Mesendoderm (in vitro differentiated cells): Measurements from ENCODE around the gene PGA4.
A peak's percentile ranks its signal among the peaks of the same experiment; 100 is the strongest.
"Not testable (repeated sequence)": the region's sequence is repeated elsewhere in the genome, so short reads cannot be mapped to it uniquely, and the experiment has no call there.

Experiments
- DNase-seq: peaks from one replicate; pipeline ENCODE4 v3.0.0; 2013
- H2AK5ac ChIP-seq: 2 replicates; pipeline ENCODE4 v1.6.1; 2013; ENCODE audit warnings: low read length, inconsistent platforms
- H2BK120ac ChIP-seq: 2 replicates; pipeline ENCODE4 v1.6.1; 2013; ENCODE audit warnings: low read depth, mild to moderate bottlenecking, low read length, moderate library complexity, mixed read lengths
- H2BK15ac ChIP-seq: replicated peaks from 2 replicates; pipeline ENCODE4 v1.6.1; 2013; ENCODE audit warnings: low read depth, mild to moderate bottlenecking, moderate library complexity
- H2BK5ac ChIP-seq: 2 replicates; pipeline ENCODE4 v1.6.1; 2013; ENCODE audit warnings: low read length, inconsistent platforms
- H3K18ac ChIP-seq: 2 replicates; pipeline ENCODE4 v1.6.1; 2013; ENCODE audit warnings: mild to moderate bottlenecking, low read length, mixed read lengths
- H3K23ac ChIP-seq: one replicate; pipeline ENCODE4 v1.6.1; 2013; ENCODE audit warnings: low read length
- H3K27ac ChIP-seq: 2 replicates; pipeline ENCODE4 v1.5.1; 2013; ENCODE audit warnings: low read depth, mild to moderate bottlenecking, inconsistent platforms, low read length, moderate library complexity
- H3K27me3 ChIP-seq: 2 replicates; pipeline ENCODE4 v1.6.1; 2013; ENCODE audit warnings: low read length, control low read depth, mild to moderate bottlenecking, inconsistent platforms; ENCODE audit not compliant: insufficient read depth, poor library complexity
- H3K36me3 ChIP-seq: 2 replicates; pipeline ENCODE4 v1.6.1; 2013; ENCODE audit warnings: low read length, inconsistent platforms; ENCODE audit not compliant: control insufficient read depth, insufficient read depth
- H3K4ac ChIP-seq: one replicate; pipeline ENCODE4 v1.6.1; 2013; ENCODE audit warnings: low read depth, mild to moderate bottlenecking, low read length, moderate library complexity
- H3K4me1 ChIP-seq: 2 replicates; pipeline ENCODE4 v1.6.1; 2013; ENCODE audit warnings: low read depth, low read length, inconsistent platforms; ENCODE audit not compliant: control insufficient read depth
- H3K4me2 ChIP-seq: 2 replicates; pipeline ENCODE4 v1.6.1; 2013; ENCODE audit warnings: low read length
- H3K4me3 ChIP-seq: 2 replicates; pipeline ENCODE4 v1.5.1; 2013; ENCODE audit warnings: mild to moderate bottlenecking, low read length
- H3K56ac ChIP-seq: one replicate; pipeline ENCODE4 v1.6.1; 2013; ENCODE audit warnings: low read length
- H3K79me1 ChIP-seq: 2 replicates; pipeline ENCODE4 v1.6.1; 2013; ENCODE audit warnings: low read length, inconsistent platforms
- H3K79me2 ChIP-seq: 2 replicates; pipeline ENCODE4 v1.6.1; 2013; ENCODE audit warnings: mild to moderate bottlenecking, low read length; ENCODE audit not compliant: control insufficient read depth, insufficient read depth
- H3K9ac ChIP-seq: 2 replicates; pipeline ENCODE4 v1.6.1; 2013; ENCODE audit warnings: low read length, inconsistent platforms
- H4K5ac ChIP-seq: one replicate; pipeline ENCODE4 v1.6.1; 2013; ENCODE audit warnings: low read length
- H4K8ac ChIP-seq: one replicate; pipeline ENCODE4 v1.6.1; 2013; ENCODE audit warnings: low read depth, mild to moderate bottlenecking, control low read depth, low read length, moderate library complexity
- WGBS: extraction: QIAGEN DNeasy Blood & Tissue Kit; methylation state at CpG from one replicate; pipeline ENCODE4 v1.1.7; 2013; ENCODE audit warnings: low lambda C conversion rate, missing lambda C conversion rate; ENCODE audit not compliant: insufficient coverage; ENCODE audit errors: extremely low coverage; 5-methylcytosine and 5-hydroxymethylcytosine counted together

PGA4 gene

DNA sequence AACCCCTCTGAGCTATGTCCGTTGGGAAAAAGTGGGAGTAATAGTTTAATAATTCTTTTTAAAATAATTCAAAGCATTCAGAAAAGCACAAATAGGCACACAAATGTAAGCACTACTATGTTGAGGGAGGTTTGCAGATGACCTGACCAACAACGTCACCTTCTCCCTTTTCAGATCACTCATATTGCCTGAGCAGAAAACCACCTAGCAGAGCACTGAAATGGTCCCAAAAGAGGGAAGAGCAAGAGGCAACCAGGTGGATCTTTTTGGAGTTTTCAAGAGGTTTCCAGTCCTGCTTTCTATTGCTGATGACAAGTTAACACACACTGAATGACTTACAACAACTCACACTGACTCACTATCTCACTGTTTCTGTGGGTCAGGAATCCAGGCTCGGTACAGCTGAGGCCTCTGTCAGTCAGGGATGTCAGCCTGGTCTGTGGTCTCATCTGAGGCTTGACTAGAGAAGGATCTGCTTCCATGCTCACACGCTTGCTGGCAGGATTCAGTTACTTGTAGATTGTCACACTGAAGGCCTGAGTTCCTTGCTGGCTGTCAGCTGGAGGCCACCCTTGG, 23.1 kb upstream of the PGA4 start:
- Histone ChIP-seq H3K79me1 (no peaks in the 10 kb centered on the region), H2BK15ac (no peak overlapping the region), H2BK120ac (no peak overlapping the region), H3K27me3 (no peaks in the 10 kb centered on the region), H3K4me2 (no peak overlapping the region), H3K27ac (no peak overlapping the region), H3K36me3 (no peaks in the 10 kb centered on the region), H4K5ac (no peak overlapping the region), H3K9ac (no peak overlapping the region), H4K8ac (no peak overlapping the region), H3K56ac (no peak overlapping the region), H3K4me1 (no peaks in the 10 kb centered on the region), H3K18ac (no peak overlapping the region), H3K4me3 (no peak overlapping the region), H3K23ac (no peak overlapping the region), H2BK5ac (no peak overlapping the region), H2AK5ac (no peak overlapping the region), H3K4ac (no peak overlapping the region), H3K79me2 (no peaks in the 10 kb centered on the region)
- WGBS, result no CpG with 5 or more reads among the region's 4 CpGs
- no peak for DNase-seq

DNA sequence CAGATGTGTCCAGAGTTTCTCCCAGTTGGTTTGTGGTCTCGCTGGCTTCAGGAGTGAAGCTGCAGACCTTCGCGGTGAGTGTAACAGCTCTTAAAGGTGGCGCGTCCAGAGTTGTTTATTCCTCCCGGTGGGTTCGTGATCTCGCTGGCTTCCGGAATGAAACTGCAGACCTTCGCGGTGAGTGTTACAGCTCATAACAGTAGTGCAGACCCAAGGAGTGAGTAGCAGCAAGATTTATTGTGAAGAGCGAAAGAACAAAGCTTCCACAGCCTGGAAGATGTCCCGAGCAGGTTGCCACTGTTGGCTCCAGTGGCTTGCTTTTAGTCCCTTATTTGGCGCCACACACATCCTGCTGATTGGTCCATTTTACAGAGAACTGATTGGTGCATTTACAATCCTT, 20.7 kb upstream of the PGA4 start:
- H3K27ac ChIP-seq, result no peak overlapping the region
- H3K79me2 ChIP-seq, result no peaks in the 10 kb centered on the region
- no peak overlapping the region for H3K4ac ChIP-seq
- no peak overlapping the region for H2BK120ac ChIP-seq
- H3K18ac ChIP-seq, result no peak overlapping the region
- no peak overlapping the region for H3K4me3 ChIP-seq
- H2BK15ac ChIP-seq, result no peak overlapping the region
- H3K4me1 ChIP-seq, result no peaks in the 10 kb centered on the region
- H3K56ac ChIP-seq, result no peak overlapping the region
- no peak overlapping the region for H2AK5ac ChIP-seq
- H2BK5ac ChIP-seq, result no peak overlapping the region
- no peak overlapping the region for H3K9ac ChIP-seq
- no peaks in the 10 kb centered on the region for H3K79me1 ChIP-seq
- no peak overlapping the region for H3K4me2 ChIP-seq
- no peaks in the 10 kb centered on the region for H3K36me3 ChIP-seq
- DNase-seq, result no peak
- WGBS, result no CpG with 5 or more reads among the region's 14 CpGs
- H4K8ac ChIP-seq, result no peak overlapping the region
- no peak overlapping the region for H4K5ac ChIP-seq
- no peaks in the 10 kb centered on the region for H3K27me3 ChIP-seq
- no peak overlapping the region for H3K23ac ChIP-seq

DNA sequence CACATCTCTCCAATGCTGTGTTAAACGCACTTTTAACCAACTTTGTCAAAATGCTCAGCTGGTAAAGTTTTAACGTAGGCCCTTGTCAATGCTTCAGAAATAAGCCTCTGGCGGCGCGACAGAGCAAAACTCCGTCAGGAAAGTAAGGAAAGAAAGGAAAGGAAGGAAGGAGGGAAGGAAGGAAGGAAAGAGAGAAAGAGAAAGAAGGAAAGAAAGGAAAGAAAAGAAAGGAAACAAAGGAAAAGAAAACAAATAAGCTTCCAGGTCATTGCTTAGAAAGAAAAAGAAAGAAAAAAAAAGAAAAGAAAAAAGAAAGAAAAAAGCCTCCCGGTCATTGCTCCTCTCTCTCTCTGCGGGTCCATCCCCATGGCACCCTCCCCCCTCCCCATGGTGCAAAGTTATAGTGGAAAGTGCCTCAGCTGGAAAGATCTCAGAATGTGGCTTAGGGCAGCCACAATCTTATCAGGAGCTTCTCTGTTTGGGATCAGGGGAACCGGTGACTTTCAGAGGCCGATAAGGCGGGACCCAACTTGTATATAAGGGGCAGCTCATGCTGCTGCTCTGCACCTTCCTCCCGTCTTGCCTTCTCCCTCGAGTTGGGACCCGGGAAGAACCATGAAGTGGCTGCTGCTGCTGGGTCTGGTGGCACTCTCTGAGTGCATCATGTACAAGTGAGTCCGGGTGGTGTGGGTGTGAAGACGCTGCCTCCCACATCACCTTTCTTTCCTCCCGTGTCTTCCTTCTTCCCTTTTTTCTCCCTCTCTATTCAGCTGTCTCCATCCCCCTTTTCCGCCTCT, 19.0 kb upstream of the PGA4 start, which contains the start of gene PGA3:
PGA3 (plus strand) TSS at position 566 of the 797 bp plus-strand sequence; CDS start at position 616, 50 bp downstream.
- not testable (repeated sequence) for H3K56ac ChIP-seq, H2BK15ac ChIP-seq, H3K4me2 ChIP-seq, H3K4ac ChIP-seq, H3K9ac ChIP-seq, H3K36me3 ChIP-seq, H3K79me1 ChIP-seq, H3K23ac ChIP-seq, H3K27ac ChIP-seq, H2AK5ac ChIP-seq, H2BK5ac ChIP-seq, H3K4me3 ChIP-seq, H3K18ac ChIP-seq, H3K4me1 ChIP-seq, H2BK120ac ChIP-seq, H4K5ac ChIP-seq, H3K79me2 ChIP-seq, H3K27me3 ChIP-seq, H4K8ac ChIP-seq
- no CpG with 5 or more reads among the region's 18 CpGs for WGBS
- peak; percentile 46 for DNase-seq

DNA sequence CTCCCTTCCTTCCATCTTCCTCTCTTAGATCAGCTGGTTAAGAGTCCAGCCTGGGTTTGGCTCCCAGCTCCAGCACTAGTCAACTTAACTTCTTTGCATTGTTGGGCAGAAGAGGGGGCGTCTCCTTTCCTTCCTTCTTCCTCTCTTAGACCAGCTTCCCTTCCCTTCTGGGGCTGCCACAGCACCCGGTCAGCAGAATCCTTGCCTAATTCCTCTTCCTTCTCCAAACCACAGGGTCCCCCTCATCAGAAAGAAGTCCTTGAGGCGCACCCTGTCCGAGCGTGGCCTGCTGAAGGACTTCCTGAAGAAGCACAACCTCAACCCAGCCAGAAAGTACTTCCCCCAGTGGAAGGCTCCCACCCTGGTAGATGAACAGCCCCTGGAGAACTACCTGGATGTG, 18.3 kb upstream of the PGA4 start:
- not testable (repeated sequence) for H2BK120ac ChIP-seq, H3K4me3 ChIP-seq, H4K8ac ChIP-seq, H3K79me2 ChIP-seq, H3K56ac ChIP-seq, H4K5ac ChIP-seq, H3K9ac ChIP-seq, H3K27me3 ChIP-seq, H3K4me2 ChIP-seq, H3K79me1 ChIP-seq, DNase-seq, H2BK5ac ChIP-seq, H3K4me1 ChIP-seq, H3K36me3 ChIP-seq, H2AK5ac ChIP-seq, H2BK15ac ChIP-seq, H3K18ac ChIP-seq, H3K27ac ChIP-seq, H3K4ac ChIP-seq, H3K23ac ChIP-seq
- WGBS, result no CpG with 5 or more reads among the region's 5 CpGs

DNA sequence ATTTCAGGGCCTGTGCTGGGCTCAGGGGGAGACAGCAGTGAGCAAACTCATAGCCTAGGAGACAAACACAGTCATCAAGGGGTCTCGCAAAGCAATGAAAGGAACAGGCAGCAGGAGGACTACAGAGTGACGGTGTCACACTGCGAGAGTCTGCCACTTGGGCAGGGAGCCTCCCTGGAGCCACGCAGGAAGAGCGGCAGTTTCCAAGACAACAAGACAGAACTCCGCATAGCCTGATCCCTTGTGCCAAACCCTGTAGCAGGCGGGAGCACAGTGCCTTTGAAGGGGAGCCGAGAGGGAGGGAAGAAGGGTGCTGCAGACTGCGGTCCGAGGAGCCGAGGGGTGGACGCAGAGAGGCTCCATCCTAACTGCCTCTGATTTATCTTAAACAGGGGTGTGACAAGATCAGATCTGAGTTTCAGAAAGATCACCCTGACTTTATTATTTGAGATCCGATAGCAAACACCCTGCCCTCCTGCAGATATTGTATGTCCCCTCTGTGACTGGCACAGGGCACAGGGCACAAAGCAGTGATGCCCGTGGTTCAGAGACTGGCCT, 17.6 kb upstream of the PGA4 start:
- H3K27ac ChIP-seq, H3K4ac ChIP-seq, H2AK5ac ChIP-seq, H4K5ac ChIP-seq, H3K79me2 ChIP-seq, DNase-seq, H3K36me3 ChIP-seq, H3K27me3 ChIP-seq, H2BK15ac ChIP-seq, H3K56ac ChIP-seq, H3K18ac ChIP-seq, H3K4me2 ChIP-seq, H2BK5ac ChIP-seq, H3K4me3 ChIP-seq, H3K79me1 ChIP-seq, H2BK120ac ChIP-seq, H3K23ac ChIP-seq, H3K9ac ChIP-seq, H3K4me1 ChIP-seq, H4K8ac ChIP-seq: not testable (repeated sequence)
- WGBS, result no CpG with 5 or more reads among the region's 14 CpGs
